H9 (cell line): ENCODE data around the gene PRDM5. TPM values are rescaled to one million over a fixed set of nuclear protein-coding genes. Genes with fewer than 3 reads are reported as not detected.
A peak's percentile ranks its signal among the peaks of the same experiment; 100 is the strongest.

Experiments
- DNase-seq: peaks from one replicate; pipeline ENCODE4 v3.0.0-alpha.2; 2017
- H2AFZ ChIP-seq: one replicate; pipeline ENCODE4 v1.6.1; 2013; ENCODE audit warnings: mild to moderate bottlenecking, low read length, control low read depth, moderate library complexity
- H2AK5ac ChIP-seq: 2 replicates; pipeline ENCODE4 v1.6.1; 2013; ENCODE audit warnings: low read length, control low read depth, mixed read lengths; ENCODE audit not compliant: insufficient read length
- H2BK120ac ChIP-seq: one replicate; pipeline ENCODE4 v1.6.1; 2013; ENCODE audit warnings: low read depth, mild to moderate bottlenecking, low read length, control low read depth, inconsistent platforms; ENCODE audit not compliant: poor library complexity, severe bottlenecking
- H2BK12ac ChIP-seq: 2 replicates; pipeline ENCODE4 v1.6.1; 2013; ENCODE audit warnings: low read length, control low read depth, mixed read lengths, low read depth; ENCODE audit not compliant: insufficient read length
- H2BK15ac ChIP-seq: 2 replicates; pipeline ENCODE4 v1.6.1; 2013; ENCODE audit warnings: low read depth, low read length, control low read depth
- H2BK20ac ChIP-seq: one replicate; pipeline ENCODE4 v1.6.1; 2013; ENCODE audit warnings: low read depth, mild to moderate bottlenecking, low read length, control low read depth, inconsistent platforms; ENCODE audit not compliant: poor library complexity, severe bottlenecking
- H2BK5ac ChIP-seq: 2 replicates; pipeline ENCODE4 v1.6.1; 2013; ENCODE audit warnings: low read length, control low read depth, mixed read lengths; ENCODE audit not compliant: insufficient read length
- H3K14ac ChIP-seq: 2 replicates; pipeline ENCODE4 v1.6.1; 2013; ENCODE audit warnings: low read length, control low read depth; ENCODE audit not compliant: insufficient read depth
- H3K18ac ChIP-seq: 2 replicates; pipeline ENCODE4 v1.6.1; 2013; ENCODE audit warnings: low read depth, mild to moderate bottlenecking, mixed read lengths, low read length, control low read depth; ENCODE audit not compliant: insufficient read length
- H3K23ac ChIP-seq: 2 replicates; pipeline ENCODE4 v1.6.1; 2013; ENCODE audit warnings: low read length, control low read depth, mixed read lengths, low read depth; ENCODE audit not compliant: insufficient read length
- H3K23me2 ChIP-seq: 2 replicates; pipeline ENCODE4 v1.6.1; 2013; ENCODE audit warnings: low read depth, mild to moderate bottlenecking, mixed read lengths, low read length, control low read depth; ENCODE audit not compliant: insufficient read length, poor library complexity, severe bottlenecking
- H3K27ac ChIP-seq: 2 replicates; pipeline ENCODE4 v1.5.1; 2013; ENCODE audit warnings: low read length, control low read depth, mixed read lengths, low read depth; ENCODE audit not compliant: insufficient read length
- H3K27me3 ChIP-seq: 2 replicates; pipeline ENCODE4 v1.6.1; 2013; ENCODE audit warnings: low read length, control low read depth, inconsistent platforms; ENCODE audit not compliant: insufficient read depth
- H3K4ac ChIP-seq: 2 replicates; pipeline ENCODE4 v1.6.1; 2013; ENCODE audit warnings: low read depth, mild to moderate bottlenecking, control low read depth, inconsistent platforms, low read length, moderate library complexity
- H3K4me1 ChIP-seq: 2 replicates; pipeline ENCODE4 v1.6.1; 2013; ENCODE audit warnings: low read length, control low read depth, inconsistent platforms; ENCODE audit not compliant: insufficient read depth
- H3K4me2 ChIP-seq: 2 replicates; pipeline ENCODE4 v1.6.1; 2013; ENCODE audit warnings: low read length, control low read depth, mixed read lengths; ENCODE audit not compliant: insufficient read length, insufficient read depth
- H3K56ac ChIP-seq: 2 replicates; pipeline ENCODE4 v1.6.1; 2013; ENCODE audit warnings: low read depth, mild to moderate bottlenecking, mixed read lengths, low read length, control low read depth; ENCODE audit not compliant: insufficient read length
- H3K79me1 ChIP-seq: 2 replicates; pipeline ENCODE4 v1.6.1; 2013; ENCODE audit warnings: low read depth, mild to moderate bottlenecking, moderate library complexity, low read length, control low read depth, inconsistent platforms; ENCODE audit not compliant: insufficient read depth, poor library complexity, severe bottlenecking
- H3K79me2 ChIP-seq: 2 replicates; pipeline ENCODE4 v1.6.1; 2013; ENCODE audit warnings: low read length, control low read depth, inconsistent platforms; ENCODE audit not compliant: insufficient read depth
- H3K9ac ChIP-seq: 2 replicates; pipeline ENCODE4 v1.6.1; 2013; ENCODE audit warnings: low read length, control low read depth, mixed read lengths; ENCODE audit not compliant: insufficient read length; ENCODE audit errors: extremely low read depth
- H3K9me3 ChIP-seq: one replicate; pipeline ENCODE4 v1.6.1; 2013; ENCODE audit warnings: low read depth, low read length, inconsistent platforms; ENCODE audit not compliant: control insufficient read depth
- H3T11ph ChIP-seq: one replicate; pipeline ENCODE4 v1.6.1; 2013; ENCODE audit warnings: mild to moderate bottlenecking, low read length, control low read depth, inconsistent platforms
- H4K20me1 ChIP-seq: one replicate; pipeline ENCODE4 v1.6.1; 2013; ENCODE audit not compliant: control insufficient read depth, insufficient read length, insufficient read depth
- H4K5ac ChIP-seq: 2 replicates; pipeline ENCODE4 v1.6.1; 2013; ENCODE audit warnings: low read depth, mild to moderate bottlenecking, mixed read lengths, low read length, control low read depth; ENCODE audit not compliant: insufficient read length
- H4K8ac ChIP-seq: replicated peaks from 2 replicates; pipeline ENCODE4 v1.6.1; 2013; ENCODE audit warnings: low read length, control low read depth, mixed read lengths, low read depth; ENCODE audit not compliant: insufficient read length
- H4K91ac ChIP-seq: 2 replicates; pipeline ENCODE4 v1.6.1; 2013; ENCODE audit warnings: low read depth, mild to moderate bottlenecking, moderate library complexity, mixed read lengths, low read length, control low read depth; ENCODE audit not compliant: insufficient read length
- H3K27ac Mint-ChIP-seq, 3 experiments: 2 replicates in 2 of 3; 3 replicates in 1 of 3; pipeline ENCODE4 v1.8.0; 2020 to 2021; ENCODE audit warnings: mixed read lengths in 3 of 3, mild to moderate bottlenecking in 1 of 3, moderate library complexity in 1 of 3
- H3K27me3 Mint-ChIP-seq: 2 replicates; pipeline ENCODE4 v1.8.0; 2021; ENCODE audit warnings: low read depth, mild to moderate bottlenecking, moderate library complexity, mixed read lengths
- H3K36me3 Mint-ChIP-seq, 3 experiments: 2 replicates in 2 of 3; 3 replicates in 1 of 3; pipeline ENCODE4 v1.8.0; 2020 to 2021; ENCODE audit warnings: low read depth in 3 of 3, mixed read lengths in 3 of 3; ENCODE audit not compliant: insufficient read depth in 1 of 3
- H3K4me1 Mint-ChIP-seq, 2 experiments: 2 replicates each; pipeline ENCODE4 v1.8.0; 2020; ENCODE audit warnings: mixed read lengths in 2 of 2
- H3K4me3 Mint-ChIP-seq, 2 experiments: 2 replicates in 1 of 2; 3 replicates in 1 of 2; pipeline ENCODE4 v1.8.0; 2020 to 2021; ENCODE audit warnings: mild to moderate bottlenecking in 2 of 2, mixed read lengths in 2 of 2, moderate library complexity in 1 of 2
- H3K9me3 Mint-ChIP-seq, 2 experiments: 2 replicates in 1 of 2; 3 replicates in 1 of 2; pipeline ENCODE4 v1.8.0; 2020; ENCODE audit warnings: mild to moderate bottlenecking in 2 of 2, mixed read lengths in 2 of 2, moderate library complexity in 1 of 2
- WGBS: extraction: QIAGEN DNeasy Blood & Tissue Kit; methylation state at CpG from one replicate; pipeline ENCODE4 v1.1.7; 2013; ENCODE audit warnings: missing lambda C conversion rate, low lambda C conversion rate, mixed read lengths; ENCODE audit not compliant: insufficient read length; ENCODE audit errors: extremely low coverage; 5-methylcytosine and 5-hydroxymethylcytosine counted together
- total RNA-seq: library from RNA; stranded (reverse); gene quantifications from 2 replicates; pipeline ENCODE4 v1.2.1, GENCODE V29; 2021
- TF ChIP-seq, protein P1 (sequence below): fragments of 200-600 bp; sonication (generic); conservative IDR thresholded peaks from 3 replicates; pipeline ENCODE4 v1.8.0; 2021; ENCODE audit warnings: antibody characterized with exemption, mild to moderate bottlenecking

The PRDM5 gene
- total RNA-seq, 1 experiment from 2014 or later, result 21.7 TPM

GRCh38 chr4:120733054-120733453 lies 189.5 kb downstream of the PRDM5 start:
- no peak overlapping the region for H3K4me2 ChIP-seq
- H2AFZ ChIP-seq, result no peak overlapping the region
- H2BK20ac ChIP-seq, result no peak overlapping the region
- H2AK5ac ChIP-seq, result no peak overlapping the region
- H3K4me1 ChIP-seq, result no peaks in the 10 kb centered on the region
- H2BK120ac ChIP-seq, result no peak overlapping the region
- no peaks in the 10 kb centered on the region for H3K9me3 ChIP-seq
- no peak overlapping the region for H3K23ac ChIP-seq
- H4K8ac ChIP-seq, result no peak overlapping the region
- H4K20me1 ChIP-seq, result no peaks in the 10 kb centered on the region
- H2BK5ac ChIP-seq, result no peak overlapping the region
- no peak overlapping the region for H3K56ac ChIP-seq
- Mint-ChIP-seq H3K27me3 (no peaks in the 10 kb centered on the region), H3K4me3 (no peak overlapping the region), H3K9me3 (no peaks in the 10 kb centered on the region), H3K27ac (peak overlapping the region; percentile 20 to 62 (median 24); a peak in 3 of 7 replicates), H3K36me3 (0 out of 7 replicates have a peak, but pooled peaks cover 0 to 2% (median 0%) of the 10 kb centered on the region in 3 experiments), H3K4me1 (peaks cover 8 to 11% of the 10 kb centered on the region in 2 experiments)
- no peak overlapping the region for H3T11ph ChIP-seq
- no peaks in the 10 kb centered on the region for H3K79me2 ChIP-seq
- H3K9ac ChIP-seq, result no peak overlapping the region
- no peak overlapping the region for H2BK12ac ChIP-seq
- no peak for DNase-seq
- WGBS, result no CpG with 5 or more reads among the region's 2 CpGs
- TF ChIP-seq, protein P1, sequence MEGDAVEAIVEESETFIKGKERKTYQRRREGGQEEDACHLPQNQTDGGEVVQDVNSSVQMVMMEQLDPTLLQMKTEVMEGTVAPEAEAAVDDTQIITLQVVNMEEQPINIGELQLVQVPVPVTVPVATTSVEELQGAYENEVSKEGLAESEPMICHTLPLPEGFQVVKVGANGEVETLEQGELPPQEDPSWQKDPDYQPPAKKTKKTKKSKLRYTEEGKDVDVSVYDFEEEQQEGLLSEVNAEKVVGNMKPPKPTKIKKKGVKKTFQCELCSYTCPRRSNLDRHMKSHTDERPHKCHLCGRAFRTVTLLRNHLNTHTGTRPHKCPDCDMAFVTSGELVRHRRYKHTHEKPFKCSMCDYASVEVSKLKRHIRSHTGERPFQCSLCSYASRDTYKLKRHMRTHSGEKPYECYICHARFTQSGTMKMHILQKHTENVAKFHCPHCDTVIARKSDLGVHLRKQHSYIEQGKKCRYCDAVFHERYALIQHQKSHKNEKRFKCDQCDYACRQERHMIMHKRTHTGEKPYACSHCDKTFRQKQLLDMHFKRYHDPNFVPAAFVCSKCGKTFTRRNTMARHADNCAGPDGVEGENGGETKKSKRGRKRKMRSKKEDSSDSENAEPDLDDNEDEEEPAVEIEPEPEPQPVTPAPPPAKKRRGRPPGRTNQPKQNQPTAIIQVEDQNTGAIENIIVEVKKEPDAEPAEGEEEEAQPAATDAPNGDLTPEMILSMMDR, result no peak
- no peak overlapping the region for H4K5ac ChIP-seq
- H3K23me2 ChIP-seq, result no peaks in the 10 kb centered on the region
- H3K27ac ChIP-seq, result no peak overlapping the region
- H4K91ac ChIP-seq, result no peak overlapping the region
- H3K79me1 ChIP-seq, result no peaks in the 10 kb centered on the region
- H3K27me3 ChIP-seq, result no peaks in the 10 kb centered on the region
- no peak overlapping the region for H3K4ac ChIP-seq
- no peak overlapping the region for H3K14ac ChIP-seq
- no peak overlapping the region for H2BK15ac ChIP-seq
- no peak overlapping the region for H3K18ac ChIP-seq
